Gastrocnemius medialis (tissue), 4 donors: ENCODE results near the gene SMOC1. TPM values are rescaled to one million over a fixed set of nuclear protein-coding genes. Genes with fewer than 3 reads are reported as not detected.
A peak's percentile ranks its signal among the peaks of the same experiment; 100 is the strongest.

Source experiments
- ATAC-seq, 2 donors: fragments of 150-250 bp; one replicate each; pipeline ENCODE4 v1.9.1; 2016
- DNase-seq, 2 donors: peaks; one replicate each; pipeline ENCODE4 v3.0.0-alpha.2; 2019
- H3K27ac ChIP-seq, 4 donors: fragments of 200-600 bp; sonication (generic); 1 replicate in 1 of 4; 2 replicates in 3 of 4; pipeline ENCODE4 v1.5.1; 2016 to 2018; ENCODE audit warnings: mild to moderate bottlenecking in 2 of 4, moderate library complexity in 1 of 4
- H3K27me3 ChIP-seq, 3 donors: fragments of 200-600 bp; sonication (generic) in 2 of 3; 1 replicate in 1 of 3; 2 replicates in 2 of 3; pipeline versions ENCODE4 v1.5.1 to v1.6.0; 2016 to 2019; ENCODE audit warnings: mild to moderate bottlenecking in 1 of 3, moderate library complexity in 1 of 3
- H3K36me3 ChIP-seq, 2 donors: fragments of 200-600 bp; sonication (generic) in 1 of 2; one replicate each; pipeline ENCODE4 v1.5.1; 2017 to 2018
- H3K4me1 ChIP-seq, 2 donors: fragments of 200-600 bp; sonication (generic) in 1 of 2; one replicate each; pipeline ENCODE4 v1.5.1; 2016 to 2017; ENCODE audit warnings: mild to moderate bottlenecking in 2 of 2
- H3K4me3 ChIP-seq, 4 donors: fragments of 200-600 bp; sonication (generic) in 3 of 4; 1 replicate in 1 of 4; 2 replicates in 3 of 4; pipeline ENCODE4 v1.5.1; 2016 to 2019; ENCODE audit warnings: mild to moderate bottlenecking in 2 of 4
- H3K9me3 ChIP-seq, 3 donors: fragments of 200-600 bp; sonication (generic) in 2 of 3; 1 replicate in 1 of 3; 2 replicates in 2 of 3; pipeline ENCODE4 v1.5.1; 2016 to 2019
- CTCF ChIP-seq, 5 experiments: fragments of 450-650 bp in 3 of 5; fragments of 200-600 bp in 2 of 5; sonication (generic) in 2 of 5; IDR thresholded peaks in 4 of 5; conservative IDR thresholded peaks in 1 of 5; 1 replicate in 4 of 5; 2 replicates in 1 of 5; pipeline ENCODE4 v1.5.1; 2016 to 2019; ENCODE audit warnings: antibody characterized with exemption in 5 of 5, mild to moderate bottlenecking in 3 of 5, moderate library complexity in 3 of 5
- POLR2A ChIP-seq, 2 donors: fragments of 450-650 bp; IDR thresholded peaks; one replicate each; pipeline ENCODE4 v1.6.1; 2017; ENCODE audit warnings: antibody characterized with exemption in 2 of 2, mild to moderate bottlenecking in 2 of 2, moderate library complexity in 2 of 2
- in situ Hi-C, 4 donors: fragments of 200-750 bp; cut with MboI; loops; one replicate each; pipeline versions ENCODE4 v1.15.0 to v1.8.0; 2017; ENCODE audit warnings: low sequenced_read_pairs in 4 of 4
- intact Hi-C: fragments of 100-400 bp; cut with DNase I; formaldehyde crosslinking; loops from one replicate; pipeline ENCODE4 v1.15.1; 2023; ENCODE audit warnings: low total_unique reads
- total RNA-seq, 4 donors: library from RNA; depleted of rRNA; stranded (reverse); fragments of >200 nt; gene quantifications; one replicate each; pipeline versions ENCODE4 v1.1.0 to v1.2.3, GENCODE V29; 2016

Gene SMOC1
- total RNA-seq, 4 donors from 2014 or later, result 2.7 to 10.2 (median 7.8) TPM

GRCh38 chr14:70013271-70013873, 134.2 kb downstream of the SMOC1 start:
- in situ Hi-C loops (no loop called here), intact Hi-C loops (loop anchor here (5.0 kb wide), 1 partner anchor 196 kb away; no protein-coding TSS in a partner anchor)
- H3K27me3 ChIP-seq, result no peaks in the 10 kb centered on the region
- DNase-seq (no peak), ATAC-seq (no peak)
- no peaks in the 10 kb centered on the region for H3K9me3 ChIP-seq
- H3K4me3 ChIP-seq, result no peak overlapping the region
- no peaks in the 10 kb centered on the region for H3K4me1 ChIP-seq
- H3K36me3 ChIP-seq, result no peaks in the 10 kb centered on the region
- H3K27ac ChIP-seq, result no peak overlapping the region
- no peak for TF ChIP-seq POLR2A (IDR thresholded peaks at IDR 0.05)
- peak; percentile 30 to 61 (median 43) for TF ChIP-seq CTCF (IDR thresholded peaks at IDR 0.05 in 4 of 5, conservative IDR thresholded peaks at IDR 0.05 in 1 of 5)

GRCh38 chr14:70014406-70015095, 135.3 kb downstream of the SMOC1 start:
- intact Hi-C loops, result loop anchor here (5.0 kb wide), 1 partner anchor 197 kb away; no protein-coding TSS in a partner anchor
- Histone ChIP-seq H3K9me3 (no peaks in the 10 kb centered on the region), H3K27ac (no peak overlapping the region), H3K36me3 (no peaks in the 10 kb centered on the region), H3K4me3 (no peak overlapping the region), H3K4me1 (peaks cover 0 to 8% of the 10 kb centered on the region in 2 donors), H3K27me3 (no peaks in the 10 kb centered on the region)
- no peak for ATAC-seq
- in situ Hi-C loops, result no loop called here
- no peak for DNase-seq
- TF ChIP-seq CTCF (IDR thresholded peaks at IDR 0.05 in 4 of 5, conservative IDR thresholded peaks at IDR 0.05 in 1 of 5) (no peak), POLR2A (IDR thresholded peaks at IDR 0.05) (no peak)

- no peaks in the 10 kb centered on the region for H3K27me3 ChIP-seq
- no peak for DNase-seq
- no peaks in the 10 kb centered on the region for H3K36me3 ChIP-seq
- no peak overlapping the region for H3K27ac ChIP-seq
- no peak for TF ChIP-seq CTCF (IDR thresholded peaks at IDR 0.05 in 4 of 5, conservative IDR thresholded peaks at IDR 0.05 in 1 of 5)
- no peak for TF ChIP-seq POLR2A (IDR thresholded peaks at IDR 0.05)
- intact Hi-C loops, result no loop called here
- ATAC-seq, result no peak
- H3K4me3 ChIP-seq, result no peak overlapping the region
- peaks cover 0 to 8% of the 10 kb centered on the region in 2 donors for H3K4me1 ChIP-seq
- H3K9me3 ChIP-seq, result no peaks in the 10 kb centered on the region
- in situ Hi-C loops, result no loop called here
Measured at GRCh38 chr14:70018230-70018629, 139.0 kb downstream of the SMOC1 start.

GRCh38 chr14:70018713-70019211, 139.5 kb downstream of the SMOC1 start:
- H3K27me3 ChIP-seq, result no peaks in the 10 kb centered on the region
- H3K27ac ChIP-seq, result peak overlapping the region in 1 of 4 donors; percentile 50
- TF ChIP-seq CTCF (IDR thresholded peaks at IDR 0.05 in 4 of 5, conservative IDR thresholded peaks at IDR 0.05 in 1 of 5) (no peak), POLR2A (IDR thresholded peaks at IDR 0.05) (no peak)
- in situ Hi-C loops (no loop called here), intact Hi-C loops (no loop called here)
- ATAC-seq (peak in 1 of 2 donors; percentile 97), DNase-seq (peak in 1 of 2 donors; percentile 67)
- no peaks in the 10 kb centered on the region for H3K9me3 ChIP-seq
- peak overlapping the region in 3 of 4 donors; percentile 19 to 45 (median 20) for H3K4me3 ChIP-seq
- H3K36me3 ChIP-seq, result no peaks in the 10 kb centered on the region
- peaks cover 0 to 8% of the 10 kb centered on the region in 2 donors for H3K4me1 ChIP-seq
